HG03064 (cell line): ENCODE measurements around the gene MEIS2.

ENCODE experiments used
- ATAC-seq: cut with Tn5 transposase; IDR thresholded peaks from one replicate; pipeline ENCODE4 v1.9.1; 2021; ENCODE audit warnings: low read depth; ENCODE audit not compliant: unreplicated experiment

MEIS2 gene

DNA sequence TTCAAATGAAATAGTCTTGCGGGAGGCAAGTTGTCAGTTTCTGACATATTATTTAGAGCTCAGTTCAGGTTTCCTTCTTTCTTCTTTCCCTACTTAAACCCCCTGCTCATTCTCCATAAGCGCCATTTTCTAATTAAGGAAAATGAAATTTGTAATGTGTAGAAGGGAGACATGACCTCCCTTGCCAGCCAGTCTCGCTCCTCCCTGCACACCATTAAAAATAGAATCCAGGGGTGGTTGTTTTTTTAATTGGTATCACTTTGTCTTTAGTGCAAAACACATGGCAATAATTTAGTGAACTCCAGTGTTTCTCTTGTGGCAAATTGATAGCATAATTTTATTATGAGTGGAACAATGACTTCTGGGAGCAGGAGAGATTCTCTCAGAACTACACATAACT is 160.1 kb downstream of the MEIS2 start:
- no peak for ATAC-seq

DNA sequence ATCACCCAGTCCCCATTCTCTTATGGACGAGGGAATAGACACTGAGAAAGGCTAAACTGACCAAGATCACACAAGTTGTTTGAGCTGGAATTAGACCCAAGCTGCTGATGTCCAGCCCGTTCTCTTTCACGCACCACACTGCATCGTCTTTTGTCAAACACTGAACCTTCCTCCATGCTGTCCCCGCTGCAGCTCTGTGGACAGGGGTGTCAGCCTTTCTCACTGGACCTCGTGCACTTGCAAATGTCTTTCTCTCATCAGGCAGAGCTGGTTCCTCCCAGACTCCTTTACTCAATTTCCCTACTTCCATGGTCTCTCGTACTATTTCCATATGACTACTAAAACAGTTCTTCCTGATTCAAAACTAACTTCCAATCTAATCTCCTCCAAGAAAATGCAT is 161.6 kb downstream of the MEIS2 start:
- ATAC-seq: no peak

DNA sequence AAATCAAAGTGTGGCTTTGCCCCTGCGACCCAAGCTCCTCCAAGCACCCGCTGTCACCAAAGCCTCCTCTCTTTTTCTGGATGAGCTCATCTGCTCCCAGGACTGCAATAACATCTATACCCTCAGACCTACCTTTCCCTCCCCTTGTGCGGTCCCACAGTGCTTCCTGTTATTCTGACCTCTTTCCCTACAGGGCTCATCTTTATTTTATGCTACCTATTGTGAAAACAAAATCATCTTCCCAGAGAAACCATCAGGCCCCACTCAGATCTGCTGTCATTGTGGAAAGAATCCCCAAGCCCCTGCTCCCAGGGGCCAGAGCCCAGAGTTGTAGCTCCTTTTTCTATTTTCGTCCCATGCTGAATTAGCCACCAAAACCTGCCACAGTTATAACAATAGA is 162.2 kb downstream of the MEIS2 start:
- no peak for ATAC-seq

DNA sequence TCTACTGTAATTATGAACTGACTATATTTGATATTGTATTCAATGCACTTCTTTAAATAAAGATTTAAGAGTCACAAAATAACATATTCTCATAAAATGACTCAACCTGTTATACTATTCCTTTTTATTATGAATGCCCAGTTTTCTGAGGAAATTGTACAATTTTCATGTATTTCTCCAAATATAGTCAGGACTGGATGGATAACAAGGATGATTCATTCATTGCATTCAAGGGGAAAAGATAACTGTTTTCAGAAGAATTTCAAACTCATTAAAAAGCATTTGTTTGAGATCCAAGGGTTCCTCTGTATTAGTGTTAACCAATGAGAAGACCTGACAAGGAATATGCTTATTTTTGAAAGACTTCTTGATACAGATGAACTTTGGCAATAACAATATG is 163.7 kb downstream of the MEIS2 start:
- ATAC-seq: no peak

DNA sequence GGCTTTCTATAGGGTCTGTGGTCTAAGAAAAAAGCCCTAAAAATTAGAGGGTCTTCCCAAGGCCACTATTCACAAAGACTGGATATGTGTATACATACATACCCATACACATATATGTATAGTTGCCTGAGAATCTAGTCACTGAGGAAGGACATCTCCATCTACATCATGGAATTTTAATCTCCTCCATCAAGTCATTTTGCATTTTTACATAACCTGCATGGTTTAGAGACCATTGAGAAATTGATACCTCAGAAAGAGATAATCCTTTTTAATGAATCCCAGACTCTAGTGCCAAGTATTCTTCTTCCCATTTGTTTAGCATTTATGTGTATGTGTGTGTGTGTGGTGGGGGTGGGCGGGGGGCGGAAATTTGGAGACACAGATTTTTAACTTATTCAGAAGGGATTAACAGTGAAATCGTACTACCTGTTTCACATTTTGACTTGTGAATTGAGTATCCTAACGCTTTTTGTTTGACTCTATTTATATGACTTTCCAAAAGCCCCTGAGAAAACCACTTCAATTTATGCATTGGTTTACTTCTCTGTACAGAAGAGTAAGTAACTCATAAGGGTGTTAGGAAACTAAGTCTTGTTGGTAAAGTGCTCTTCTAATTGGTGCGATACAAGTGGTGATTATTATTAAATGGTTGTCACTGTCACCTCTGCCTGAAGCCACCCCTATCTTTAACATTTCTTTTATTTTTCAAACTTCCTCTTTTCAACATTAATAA is 166.9 kb downstream of the MEIS2 start:
- ATAC-seq: no peak

DNA sequence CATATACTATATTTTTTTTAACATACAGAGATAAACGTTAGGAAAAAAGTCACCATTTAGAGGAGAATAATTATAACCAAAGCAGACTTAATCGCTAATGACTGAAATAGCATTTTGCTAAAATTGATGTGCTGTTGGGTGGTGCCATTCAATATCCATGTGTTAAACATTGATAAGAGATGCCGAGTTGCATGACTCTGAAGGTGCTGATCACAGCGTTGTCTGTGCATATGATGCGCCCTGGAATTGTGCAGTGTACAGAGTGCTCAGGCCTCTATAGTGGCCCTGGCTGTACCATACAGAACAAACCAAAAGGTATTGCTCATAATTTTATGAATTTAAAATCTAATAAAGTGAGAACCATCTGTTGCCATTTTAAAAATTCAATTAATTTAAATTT is 168.3 kb downstream of the MEIS2 start:
- no peak for ATAC-seq

DNA sequence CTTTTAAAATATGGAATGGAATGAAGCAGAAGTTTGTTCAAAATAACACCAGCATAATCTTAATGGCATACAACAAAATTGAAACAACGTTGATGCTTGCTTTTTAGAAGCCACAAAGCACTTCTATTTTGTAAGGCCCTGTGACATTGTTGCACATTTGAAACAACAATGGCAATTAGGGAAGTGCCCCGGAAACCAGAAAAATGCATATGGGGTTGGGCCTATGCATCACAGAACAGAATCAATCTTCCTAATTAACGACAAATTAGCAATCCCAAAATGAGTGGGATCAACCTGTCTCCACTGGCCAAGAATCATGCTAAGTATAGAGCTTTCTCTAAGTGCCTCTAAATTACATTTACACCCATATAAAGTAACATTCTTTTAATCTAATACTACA is 168.9 kb downstream of the MEIS2 start:
- ATAC-seq: no peak

DNA sequence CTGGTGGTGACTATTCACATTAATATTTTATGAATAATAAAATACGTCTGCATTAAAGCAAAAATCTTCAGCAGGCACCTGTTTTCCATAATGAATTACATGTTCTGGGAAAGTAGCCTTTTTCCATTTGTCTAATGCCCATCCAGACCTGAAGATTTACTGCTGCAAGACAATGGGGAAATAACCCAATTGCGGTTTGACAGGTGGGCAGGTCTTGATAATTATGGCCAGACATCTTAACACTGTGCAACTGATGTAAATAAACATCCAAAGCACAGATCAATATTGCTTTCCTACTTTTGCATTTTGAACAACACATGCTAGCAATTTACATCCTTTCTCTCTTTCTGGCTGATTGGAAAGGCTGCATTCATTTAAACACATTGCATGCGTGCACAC is 173.9 kb downstream of the MEIS2 start:
- no peak for ATAC-seq

DNA sequence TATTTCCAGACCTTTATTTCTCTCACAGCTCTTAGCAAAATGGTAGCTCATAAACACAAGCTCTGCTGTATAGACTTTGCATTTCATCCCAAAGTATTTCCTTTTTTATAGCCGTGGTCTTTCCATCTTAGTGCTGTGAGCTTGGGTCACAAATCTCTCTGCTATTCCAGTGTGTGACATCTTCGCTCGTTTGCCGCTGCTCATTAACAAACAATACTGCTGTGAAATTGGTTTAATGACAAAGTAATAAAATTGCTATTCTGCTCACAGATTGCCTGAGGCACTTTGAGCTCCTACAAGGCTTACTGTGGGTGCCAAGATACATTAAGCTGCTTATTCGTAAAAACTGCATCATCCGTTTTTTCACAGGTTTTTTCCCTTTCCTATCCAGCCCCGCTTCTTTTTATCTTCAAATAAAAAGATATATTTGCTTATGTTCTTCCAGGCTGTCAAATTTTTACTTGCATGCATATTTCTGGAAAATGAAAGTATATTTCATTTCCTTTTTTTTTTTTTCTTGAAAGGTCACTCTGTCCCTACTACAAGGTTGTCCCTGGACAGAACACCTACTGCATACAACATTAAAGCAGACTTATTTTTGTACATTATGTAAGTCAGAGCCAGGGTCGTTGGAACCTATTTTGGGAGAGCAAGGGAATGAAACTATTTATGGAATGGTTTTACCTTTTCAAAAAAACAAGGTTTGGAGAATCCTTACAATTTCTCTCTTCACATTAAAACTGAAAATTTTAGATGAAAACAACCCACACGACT is 174.5 kb downstream of the MEIS2 start:
- ATAC-seq: no peak

DNA sequence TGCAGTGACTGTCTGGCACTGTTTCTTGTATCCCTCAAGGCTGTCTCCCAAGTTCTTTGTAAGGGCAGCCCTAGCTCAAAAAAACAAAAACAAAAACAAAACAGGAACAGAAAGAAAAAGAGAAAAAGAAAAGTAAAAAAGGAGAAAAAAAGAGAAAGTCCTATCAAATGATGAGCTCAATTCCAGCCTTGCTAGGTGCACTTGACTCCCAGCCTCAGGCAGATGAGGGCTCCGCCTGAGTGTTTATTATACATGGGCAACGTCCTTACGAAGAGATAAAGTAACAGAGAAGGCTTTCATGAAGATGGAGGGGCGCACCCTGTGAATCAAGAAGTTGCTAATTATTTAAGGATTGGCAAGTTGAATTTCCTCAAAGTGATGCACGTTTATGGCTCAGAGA is 175.3 kb downstream of the MEIS2 start:
- no peak for ATAC-seq

DNA sequence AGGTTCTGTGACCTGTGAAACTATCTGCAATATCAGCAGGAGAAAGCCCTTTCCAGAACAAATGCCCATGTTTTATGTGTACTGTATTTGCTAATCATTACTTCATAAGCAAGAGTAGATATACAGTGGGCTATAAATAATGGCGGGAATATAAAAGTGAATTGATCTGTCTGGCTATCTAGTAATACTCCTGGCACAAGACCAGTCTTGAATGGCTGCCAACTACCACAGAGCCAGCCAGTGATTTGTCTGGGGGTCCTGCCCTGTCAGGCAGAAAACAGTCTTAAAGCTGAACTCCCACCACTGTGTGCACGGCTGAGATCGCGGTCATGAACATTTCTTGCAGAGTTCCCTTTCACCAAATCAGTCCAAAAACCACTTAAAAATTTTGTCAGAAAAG is 176.3 kb downstream of the MEIS2 start:
- no peak for ATAC-seq

DNA sequence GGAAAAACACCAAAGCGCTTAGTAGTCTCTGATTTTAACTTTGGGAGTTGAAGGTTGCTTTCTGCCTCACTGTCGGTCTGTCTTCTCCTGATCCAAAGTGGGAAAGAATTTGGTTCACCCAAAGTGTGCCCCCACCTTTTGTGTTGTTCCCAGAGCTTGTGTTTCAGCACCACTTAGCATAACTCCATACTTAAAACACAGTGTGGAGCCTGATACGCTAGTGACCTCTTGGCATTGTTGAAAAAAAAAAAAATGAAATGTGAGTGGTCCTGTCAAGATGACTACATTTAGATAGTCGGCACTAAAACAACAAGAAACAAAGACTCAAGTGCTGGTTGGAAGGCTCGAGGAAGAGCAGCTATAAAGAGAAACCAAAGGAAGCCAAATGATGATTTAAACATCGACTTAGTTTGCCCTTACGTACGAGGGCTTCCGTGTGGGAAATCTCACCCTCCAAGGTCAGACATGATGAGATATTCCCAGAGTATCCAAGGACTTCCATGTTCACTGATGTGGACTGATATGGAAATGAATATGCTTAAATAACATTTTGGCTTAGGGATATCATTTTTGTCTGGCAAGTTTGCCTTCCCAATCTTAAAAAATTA is 178.8 kb downstream of the MEIS2 start:
- ATAC-seq: no peak

DNA sequence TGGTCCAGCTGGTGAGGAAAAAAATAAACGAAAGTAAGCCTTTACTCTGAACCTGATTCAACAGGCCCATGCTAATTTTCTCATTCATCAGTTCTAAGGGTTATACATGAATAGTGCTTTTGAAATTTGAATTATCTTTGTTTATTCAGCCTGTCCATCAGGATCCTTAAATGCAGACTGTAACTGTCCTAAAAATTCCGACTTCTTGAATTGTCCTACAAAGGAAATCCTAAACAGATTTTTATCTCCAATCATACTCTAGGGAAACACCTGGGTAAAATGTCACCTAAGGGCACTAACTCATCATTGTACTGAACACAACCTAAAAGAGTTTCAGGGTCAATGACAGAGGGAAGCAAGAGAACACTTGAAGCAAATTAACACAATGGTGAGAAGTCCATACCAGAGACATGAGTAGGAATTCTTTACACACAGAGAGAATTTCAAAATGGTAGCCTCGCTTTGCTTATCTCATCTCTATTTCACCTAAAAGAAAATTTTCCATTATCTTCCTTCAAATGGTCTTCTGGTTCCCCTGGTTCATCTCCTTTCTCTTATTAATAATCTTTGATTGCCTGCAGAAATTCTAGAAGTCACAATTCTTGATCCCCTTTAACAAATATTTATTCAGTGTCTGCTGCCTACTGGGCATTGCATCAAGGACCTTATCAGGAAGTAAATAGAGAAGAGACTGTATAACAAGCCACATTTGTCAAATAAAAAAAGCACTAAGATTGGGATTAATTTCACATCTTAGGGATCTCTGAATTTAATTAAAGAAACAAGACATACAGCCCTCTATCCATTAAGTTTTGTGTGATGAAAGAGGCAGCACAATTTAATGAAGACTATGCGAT is 182.7 kb downstream of the MEIS2 start:
- no peak for ATAC-seq

DNA sequence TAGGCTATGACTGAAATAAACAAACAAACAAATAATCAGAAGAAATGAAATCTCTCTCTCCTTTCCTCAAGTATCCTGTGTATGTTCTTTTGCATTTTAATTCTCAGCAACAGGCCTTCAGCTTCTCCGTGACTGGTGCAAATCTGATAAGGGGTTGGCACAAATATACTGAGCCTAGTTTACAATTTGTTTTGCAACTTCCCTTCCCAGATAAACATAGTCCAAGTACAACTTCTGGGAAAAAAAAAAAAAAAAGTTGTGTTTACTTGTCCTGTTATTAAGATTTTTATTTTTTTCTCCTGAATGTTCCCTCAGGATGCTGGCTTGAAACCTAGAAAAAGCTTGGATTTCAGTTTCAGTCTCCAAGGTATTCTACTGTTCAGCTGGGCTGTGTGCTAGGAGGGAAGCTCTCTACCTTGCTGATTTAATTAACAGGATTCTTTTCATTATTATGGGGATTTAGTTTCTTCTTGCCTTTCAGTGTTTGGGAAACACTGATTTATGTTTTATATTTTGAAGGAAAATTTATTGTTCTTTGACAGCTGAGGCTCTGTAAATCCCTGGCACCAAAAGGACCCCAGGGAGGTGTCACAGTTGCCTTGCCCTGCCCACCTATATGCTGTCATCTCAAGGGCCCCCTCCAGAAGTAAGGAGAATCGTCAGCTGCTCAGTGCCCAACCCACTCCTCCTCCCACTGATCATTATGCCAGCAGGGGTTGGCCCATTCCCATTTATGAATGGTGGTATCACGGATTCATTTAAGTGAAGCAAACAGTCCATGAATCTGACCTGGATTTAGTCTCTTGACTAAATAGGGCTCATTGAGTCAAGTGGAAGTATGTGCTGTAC is 185.2 kb downstream of the MEIS2 start:
- ATAC-seq: no peak

DNA sequence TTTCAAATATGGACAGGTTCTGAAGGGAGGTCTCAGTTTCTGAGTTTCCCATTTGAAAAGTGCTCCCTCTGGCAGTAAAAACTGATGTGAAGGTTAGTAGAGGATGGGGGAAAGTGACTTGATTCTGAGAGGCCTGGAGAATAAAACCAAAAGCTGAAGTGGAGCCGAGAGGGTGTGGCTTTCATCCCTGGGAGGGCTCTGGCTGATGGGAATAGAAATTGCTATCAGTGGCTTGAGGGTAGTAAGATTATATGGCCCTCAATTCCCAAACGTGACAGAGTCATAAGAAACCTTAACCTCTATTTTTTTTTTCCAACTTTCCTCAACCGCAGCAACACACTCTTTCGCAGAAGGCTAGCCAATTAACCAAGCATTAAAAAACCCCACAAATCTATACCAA is 185.9 kb downstream of the MEIS2 start:
- ATAC-seq: no peak

DNA sequence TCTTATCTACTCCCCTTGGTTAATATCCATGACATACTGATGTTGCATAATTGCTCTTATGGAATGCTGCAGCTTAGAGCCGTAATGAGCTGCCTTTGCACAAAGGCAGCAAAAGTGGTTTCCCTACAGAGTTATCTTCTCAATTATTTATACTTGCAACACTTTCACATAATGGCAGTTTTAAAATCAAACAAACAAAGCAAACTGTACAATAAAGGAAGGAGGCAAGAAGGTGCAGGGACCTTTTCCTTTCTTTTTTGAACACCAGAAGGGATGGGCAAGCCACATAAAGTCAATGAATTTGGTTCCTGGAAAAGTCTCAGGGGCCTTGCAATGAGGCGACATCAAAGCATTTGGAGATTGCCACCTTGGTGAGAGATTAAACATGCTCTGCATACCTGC is 188.0 kb downstream of the MEIS2 start:
- no peak for ATAC-seq

DNA sequence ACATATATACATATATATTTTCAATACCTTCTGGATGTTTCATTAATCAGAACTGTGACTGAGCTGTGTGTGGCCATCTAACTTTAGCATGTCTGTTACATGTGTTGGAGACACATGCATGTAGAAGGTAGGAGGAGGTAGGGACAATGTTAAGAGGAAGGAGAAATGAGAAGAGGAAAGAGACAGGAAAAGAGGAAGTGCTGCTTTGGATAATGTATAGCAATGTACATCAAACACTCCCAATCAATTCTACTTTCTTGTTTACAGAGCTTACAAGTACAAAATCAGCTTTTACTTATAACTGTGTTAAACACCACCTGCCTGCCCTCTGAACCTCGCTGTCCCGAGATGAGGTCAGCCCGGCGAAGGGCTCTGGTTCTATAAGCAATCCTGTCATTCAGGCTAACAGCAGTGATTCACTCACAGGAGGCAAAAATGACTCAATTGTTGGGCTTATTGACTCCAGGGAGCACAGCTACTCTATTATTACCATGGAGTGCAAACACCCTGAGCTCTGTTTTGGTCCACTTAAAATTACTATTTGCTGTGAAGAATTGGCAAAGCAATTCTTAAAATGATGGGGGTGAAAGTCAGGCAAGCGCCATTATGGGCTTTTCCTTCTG is 188.9 kb downstream of the MEIS2 start:
- no peak for ATAC-seq

DNA sequence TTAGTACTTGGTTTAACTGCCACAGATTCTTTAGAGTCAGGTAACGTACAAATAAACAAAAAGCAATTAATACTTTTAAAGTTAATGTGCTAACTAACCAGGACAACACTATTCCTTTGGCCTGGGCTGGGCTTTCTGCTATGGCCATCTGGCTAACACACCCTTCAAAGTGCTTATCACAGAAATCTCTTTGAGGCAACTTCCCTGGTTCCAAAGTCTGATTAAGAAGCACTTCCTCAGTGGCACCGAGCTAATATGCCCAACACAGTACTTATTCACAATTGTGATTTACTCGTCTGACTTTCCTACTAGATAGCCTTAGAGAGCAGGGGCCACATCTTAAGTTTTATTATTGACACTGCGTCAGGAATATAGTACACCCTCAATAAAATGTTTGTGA is 191.4 kb downstream of the MEIS2 start:
- ATAC-seq: no peak

DNA sequence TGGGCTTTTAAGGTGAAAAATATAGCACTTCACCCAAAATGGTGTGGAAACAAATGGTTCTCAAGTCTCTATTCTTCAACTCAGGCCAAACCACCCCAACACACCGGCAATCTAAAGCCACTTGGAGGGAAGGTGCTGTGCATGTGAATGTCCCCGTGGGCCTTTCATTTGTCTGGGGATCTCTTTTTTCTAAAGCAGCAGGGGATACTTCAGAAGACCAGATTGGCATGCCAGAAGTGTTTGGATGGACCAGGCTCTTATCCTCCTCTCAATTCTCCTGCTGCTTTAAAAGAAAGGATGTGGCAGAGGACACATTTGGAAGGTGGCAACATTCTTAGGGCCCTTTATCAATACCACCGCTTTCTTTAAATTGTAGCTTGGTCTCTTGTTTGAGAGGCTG is 193.1 kb downstream of the MEIS2 start:
- ATAC-seq: no peak

DNA sequence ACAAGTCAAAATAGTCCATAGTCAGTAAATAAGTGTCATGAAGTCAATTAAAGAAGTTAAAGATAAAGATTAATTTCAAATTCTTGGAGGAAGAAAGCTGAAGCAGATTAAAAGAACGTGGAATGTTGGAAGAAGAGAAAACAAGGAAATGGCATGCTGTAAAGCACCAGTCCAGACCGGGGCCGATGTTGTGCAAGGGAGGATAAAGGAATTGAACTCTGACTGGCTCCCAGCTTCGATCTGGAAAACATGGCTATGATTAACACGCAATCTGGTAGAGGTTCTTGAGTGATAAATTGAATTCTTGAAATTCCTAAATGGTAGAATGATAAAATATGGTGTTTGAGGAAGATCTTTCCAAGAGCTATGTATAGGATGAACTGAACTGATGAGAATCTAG is 194.4 kb downstream of the MEIS2 start:
- no peak for ATAC-seq
